HL-60 (cell line): ENCODE results near the gene HSPA12A.

Experiments used
- DNase-seq, 2 experiments: peaks; one replicate each; pipeline ENCODE4 v3.0.0-alpha.2; 2010 to 2020; ENCODE audit warnings: low read depth in 1 of 2, low spot score in 1 of 2
- H3K27ac ChIP-seq: fragments of 250-450 bp; sonication (Bioruptor Pico); replicated peaks from 2 replicates; pipeline ENCODE4 v1.5.1; 2020; ENCODE audit warnings: mild to moderate bottlenecking, moderate library complexity
- H3K27me3 ChIP-seq: fragments of 250-450 bp; sonication (Bioruptor Pico); 2 replicates; pipeline ENCODE4 v1.5.1; 2021; ENCODE audit warnings: mild to moderate bottlenecking, moderate library complexity; ENCODE audit not compliant: insufficient read depth, poor library complexity, severe bottlenecking
- H3K4me3 ChIP-seq: replicated peaks from 2 replicates; pipeline ENCODE4 v1.5.1; 2011; ENCODE audit warnings: mild to moderate bottlenecking, control low read depth, low read length; ENCODE audit not compliant: insufficient read depth
- GABPA ChIP-seq: IDR thresholded peaks from 2 replicates; pipeline ENCODE4 v1.6.1; 2012; ENCODE audit warnings: low read depth
- POLR2AphosphoS5 ChIP-seq: IDR thresholded peaks from 2 replicates; pipeline ENCODE4 v1.6.1; 2012; ENCODE audit warnings: low read depth
- REST ChIP-seq: IDR thresholded peaks from 2 replicates; pipeline ENCODE4 v1.6.1; 2012; ENCODE audit warnings: low read depth; ENCODE audit not compliant: insufficient replicate concordance
- SPI1 ChIP-seq: IDR thresholded peaks from 2 replicates; pipeline ENCODE4 v1.6.1; 2012; ENCODE audit warnings: low read depth, mild to moderate bottlenecking, borderline replicate concordance
- TF ChIP-seq, protein P1 (sequence below): IDR thresholded peaks from one replicate; pipeline ENCODE4 v1.5.1; 2011; ENCODE audit warnings: low read length, control low read depth, inconsistent platforms; ENCODE audit not compliant: insufficient read depth

HSPA12A gene

GRCh38 chr10:116771959-116772585, 29.7 kb upstream of the HSPA12A start:
- DNase-seq, result no peak
- Histone ChIP-seq H3K27ac (no peak overlapping the region), H3K4me3 (no peak overlapping the region), H3K27me3 (no peaks in the 10 kb centered on the region)
- no peak for TF ChIP-seq POLR2AphosphoS5
- TF ChIP-seq REST, result no peak
- no peak for TF ChIP-seq GABPA
- TF ChIP-seq SPI1, result no peak
- TF ChIP-seq, protein P1, sequence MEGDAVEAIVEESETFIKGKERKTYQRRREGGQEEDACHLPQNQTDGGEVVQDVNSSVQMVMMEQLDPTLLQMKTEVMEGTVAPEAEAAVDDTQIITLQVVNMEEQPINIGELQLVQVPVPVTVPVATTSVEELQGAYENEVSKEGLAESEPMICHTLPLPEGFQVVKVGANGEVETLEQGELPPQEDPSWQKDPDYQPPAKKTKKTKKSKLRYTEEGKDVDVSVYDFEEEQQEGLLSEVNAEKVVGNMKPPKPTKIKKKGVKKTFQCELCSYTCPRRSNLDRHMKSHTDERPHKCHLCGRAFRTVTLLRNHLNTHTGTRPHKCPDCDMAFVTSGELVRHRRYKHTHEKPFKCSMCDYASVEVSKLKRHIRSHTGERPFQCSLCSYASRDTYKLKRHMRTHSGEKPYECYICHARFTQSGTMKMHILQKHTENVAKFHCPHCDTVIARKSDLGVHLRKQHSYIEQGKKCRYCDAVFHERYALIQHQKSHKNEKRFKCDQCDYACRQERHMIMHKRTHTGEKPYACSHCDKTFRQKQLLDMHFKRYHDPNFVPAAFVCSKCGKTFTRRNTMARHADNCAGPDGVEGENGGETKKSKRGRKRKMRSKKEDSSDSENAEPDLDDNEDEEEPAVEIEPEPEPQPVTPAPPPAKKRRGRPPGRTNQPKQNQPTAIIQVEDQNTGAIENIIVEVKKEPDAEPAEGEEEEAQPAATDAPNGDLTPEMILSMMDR, result no peak

DNA sequence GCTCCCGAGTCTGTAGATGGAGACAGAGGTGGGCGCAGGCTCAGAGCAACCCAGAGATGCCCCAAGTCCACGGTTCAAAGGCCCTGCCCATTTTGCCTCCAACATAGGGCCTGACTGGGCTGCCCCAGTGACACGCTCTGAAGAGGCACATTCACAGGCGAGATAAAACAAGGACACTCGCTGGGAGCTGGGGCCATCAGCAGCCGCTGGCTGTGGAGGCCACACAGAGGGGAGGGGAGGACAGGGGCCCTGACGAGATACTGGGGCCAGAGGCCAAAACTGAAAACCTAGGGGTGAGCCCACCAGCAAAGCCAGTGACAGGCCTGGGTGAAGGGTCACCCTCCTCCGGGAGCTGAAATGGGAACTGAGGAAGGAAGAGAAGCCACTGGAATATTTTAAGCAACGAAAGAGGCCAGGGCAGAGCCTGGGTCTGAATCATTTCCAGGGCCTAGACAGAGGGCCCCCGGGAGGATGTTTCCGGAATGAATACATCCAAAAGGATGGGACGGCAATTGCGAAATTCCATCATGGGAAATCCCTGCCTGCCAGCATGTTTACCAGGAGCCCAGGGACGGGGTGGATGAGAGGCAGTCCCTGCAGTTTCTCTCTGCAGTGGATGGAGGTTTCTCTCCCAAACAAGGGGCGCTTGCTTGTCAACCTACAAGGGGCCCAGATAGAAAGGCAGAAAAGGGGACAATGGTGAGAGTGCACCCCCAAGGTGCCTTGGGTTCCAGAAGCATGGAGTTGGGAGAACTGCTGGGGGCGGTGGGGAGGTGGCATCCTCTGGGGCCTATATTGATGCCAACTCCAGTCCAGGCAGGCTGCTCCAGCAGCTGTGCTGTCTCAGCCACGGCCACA, 29.0 kb upstream of the HSPA12A start:
- no peak overlapping the region for H3K27ac ChIP-seq
- DNase-seq, result no peak
- no peak overlapping the region for H3K4me3 ChIP-seq
- TF ChIP-seq REST (no peak), SPI1 (no peak), POLR2AphosphoS5 (no peak), GABPA (no peak)
- TF ChIP-seq, protein P1, result no peak
- no peaks in the 10 kb centered on the region for H3K27me3 ChIP-seq

DNA sequence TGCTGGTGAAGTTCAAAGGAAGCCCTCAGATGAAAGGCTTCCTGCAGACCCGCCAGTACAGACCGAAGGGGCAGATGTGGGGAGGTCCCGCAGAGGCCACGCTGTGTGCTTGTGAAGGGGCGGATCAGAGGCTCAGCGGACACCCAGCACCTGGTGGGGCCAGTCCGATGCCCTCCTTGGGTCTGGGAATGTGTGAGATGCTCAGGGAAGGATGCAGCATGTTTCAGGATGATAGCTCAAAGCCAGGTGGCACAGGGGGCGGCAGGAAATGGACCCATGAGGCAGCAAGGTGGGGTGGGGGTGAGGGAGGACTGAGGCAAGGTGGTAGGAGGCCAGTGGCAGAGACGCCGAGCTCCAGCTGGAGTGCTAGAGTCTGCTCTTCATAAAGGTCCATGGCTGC, 27.9 kb upstream of the HSPA12A start:
- no peak for DNase-seq
- Histone ChIP-seq H3K27me3 (no peaks in the 10 kb centered on the region), H3K27ac (no peak overlapping the region), H3K4me3 (no peak overlapping the region)
- TF ChIP-seq SPI1 (no peak), POLR2AphosphoS5 (no peak), REST (no peak), GABPA (no peak)
- TF ChIP-seq, protein P1, result no peak
